Trophoblast cell (in vitro differentiated cells and primary cell): ENCODE results near the gene GLRA2. TPM values are rescaled to one million over a fixed set of nuclear protein-coding genes. Genes with fewer than 3 reads are reported as not detected.
A peak's percentile ranks its signal among the peaks of the same experiment; 100 is the strongest.

Source experiments
- DNase-seq, 2 donors: peaks; one replicate each; pipeline ENCODE4 v3.0.0-alpha.2; 2016
- H2AFZ ChIP-seq: 2 replicates; pipeline ENCODE4 v1.6.1; 2013; ENCODE audit warnings: low read length, moderate library complexity, mild to moderate bottlenecking; ENCODE audit not compliant: insufficient read depth, poor library complexity
- H2AK5ac ChIP-seq: 2 replicates; pipeline ENCODE4 v1.6.1; 2013; ENCODE audit warnings: mild to moderate bottlenecking, low read length
- H2BK120ac ChIP-seq: 2 replicates; pipeline ENCODE4 v1.6.1; 2013; ENCODE audit warnings: low read length, mild to moderate bottlenecking, moderate library complexity; ENCODE audit not compliant: insufficient read depth, poor library complexity
- H2BK12ac ChIP-seq: 2 replicates; pipeline ENCODE4 v1.6.1; 2013; ENCODE audit warnings: mild to moderate bottlenecking, low read length, moderate library complexity
- H2BK5ac ChIP-seq: 2 replicates; pipeline ENCODE4 v1.6.1; 2013; ENCODE audit warnings: low read length, low read depth, moderate library complexity, mild to moderate bottlenecking; ENCODE audit not compliant: poor library complexity
- H3K14ac ChIP-seq: 2 replicates; pipeline ENCODE4 v1.6.1; 2013; ENCODE audit warnings: mild to moderate bottlenecking, low read length
- H3K18ac ChIP-seq: 2 replicates; pipeline ENCODE4 v1.6.1; 2013; ENCODE audit warnings: mild to moderate bottlenecking, low read length
- H3K23ac ChIP-seq: 2 replicates; pipeline ENCODE4 v1.6.1; 2013; ENCODE audit warnings: low read length
- H3K27ac ChIP-seq: 2 replicates; pipeline ENCODE4 v1.5.1; 2013; ENCODE audit warnings: low read depth, mild to moderate bottlenecking, inconsistent platforms, low read length, moderate library complexity
- H3K27me3 ChIP-seq: 2 replicates; pipeline ENCODE4 v1.6.1; 2013; ENCODE audit warnings: inconsistent platforms, mild to moderate bottlenecking, low read length, moderate library complexity; ENCODE audit not compliant: insufficient read depth
- H3K36me3 ChIP-seq, 2 experiments: 1 replicate in 1 of 2; 2 replicates in 1 of 2; pipeline ENCODE4 v1.6.1; 2013; ENCODE audit warnings: low read length in 2 of 2, mild to moderate bottlenecking in 2 of 2, moderate library complexity in 1 of 2; ENCODE audit not compliant: insufficient read depth in 2 of 2, control insufficient read depth in 1 of 2
- H3K4ac ChIP-seq: 2 replicates; pipeline ENCODE4 v1.6.1; 2013; ENCODE audit warnings: low read depth, mild to moderate bottlenecking, low read length, moderate library complexity
- H3K4me1 ChIP-seq, 2 experiments: 1 replicate in 1 of 2; 2 replicates in 1 of 2; pipeline ENCODE4 v1.6.1; 2013; ENCODE audit warnings: low read length in 2 of 2, mild to moderate bottlenecking in 2 of 2, moderate library complexity in 1 of 2; ENCODE audit not compliant: insufficient read depth in 2 of 2, control insufficient read depth in 1 of 2
- H3K4me2 ChIP-seq: 2 replicates; pipeline ENCODE4 v1.6.1; 2013; ENCODE audit warnings: inconsistent platforms, mild to moderate bottlenecking, low read length, moderate library complexity
- H3K4me3 ChIP-seq: 2 replicates; pipeline ENCODE4 v1.5.1; 2013; ENCODE audit warnings: mild to moderate bottlenecking, low read depth, low read length, inconsistent platforms
- H3K79me1 ChIP-seq: one replicate; pipeline ENCODE4 v1.6.1; 2013; ENCODE audit warnings: low read length
- H3K79me2 ChIP-seq: 2 replicates; pipeline ENCODE4 v1.6.1; 2013; ENCODE audit warnings: low read length, mild to moderate bottlenecking; ENCODE audit not compliant: control insufficient read depth, insufficient read depth, poor library complexity
- H3K9ac ChIP-seq: 2 replicates; pipeline ENCODE4 v1.6.1; 2013; ENCODE audit warnings: mild to moderate bottlenecking, low read length
- H3K9me3 ChIP-seq: 2 replicates; pipeline ENCODE4 v1.6.1; 2013; ENCODE audit warnings: low read depth, mild to moderate bottlenecking, control low read depth, inconsistent platforms, low read length; ENCODE audit not compliant: insufficient read depth
- H4K12ac ChIP-seq: 2 replicates; pipeline ENCODE4 v1.6.1; 2013; ENCODE audit warnings: low read depth, mild to moderate bottlenecking, low read length, moderate library complexity
- H4K8ac ChIP-seq: 2 replicates; pipeline ENCODE4 v1.6.1; 2013; ENCODE audit warnings: low read depth, mild to moderate bottlenecking, low read length, moderate library complexity
- H4K91ac ChIP-seq: one replicate; pipeline ENCODE4 v1.6.1; 2013; ENCODE audit warnings: low read depth, mild to moderate bottlenecking, low read length, moderate library complexity
- WGBS: extraction: QIAGEN DNeasy Blood & Tissue Kit; methylation state at CpG from one replicate; pipeline ENCODE4 v1.1.7; 2013; ENCODE audit warnings: missing lambda C conversion rate; ENCODE audit not compliant: insufficient read length, insufficient coverage; ENCODE audit errors: extremely low coverage; 5-methylcytosine and 5-hydroxymethylcytosine counted together
- polyA plus RNA-seq: library from polyadenylated mRNA; stranded (reverse); fragments of 200-250 nt; gene quantifications from 2 replicates; pipeline ENCODE4 v1.2.3, GENCODE V29; 2013

GLRA2 gene
- polyA plus RNA-seq, result not detected in 2 replicates

DNA sequence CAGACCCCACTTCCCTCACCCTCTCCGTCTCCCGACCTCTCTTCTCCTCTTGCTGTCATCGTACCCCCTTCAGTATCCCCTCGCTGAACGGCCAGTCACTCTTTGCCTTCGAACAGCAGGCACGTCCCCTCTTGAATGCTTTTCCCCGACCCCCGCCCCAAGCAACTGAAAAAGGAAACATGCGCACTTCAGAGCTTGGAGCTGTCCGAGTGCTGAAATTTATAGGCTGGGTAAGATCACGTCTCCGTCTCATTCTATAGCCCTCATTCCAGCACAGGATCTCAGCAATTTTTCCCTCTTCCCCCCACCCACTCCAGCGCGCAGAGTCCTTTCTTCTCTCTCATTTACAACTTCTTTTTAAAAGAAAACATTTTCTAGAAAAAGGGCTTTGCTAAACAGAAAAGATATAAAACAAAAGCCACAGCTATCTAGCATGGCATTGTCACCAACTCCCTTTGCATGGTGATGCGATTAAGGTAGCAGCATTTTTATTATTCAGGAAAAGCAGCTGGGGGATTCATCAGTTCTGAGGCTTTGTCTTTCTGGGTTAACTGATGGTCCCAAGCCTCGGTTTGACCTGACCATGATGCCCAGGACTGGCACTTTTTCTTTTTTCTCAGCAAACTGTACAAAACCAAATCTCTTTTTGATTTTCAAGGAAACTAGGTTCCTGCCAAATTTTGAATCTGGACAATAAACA, at the start of gene GLRA2:
Gene GLRA2, plus strand, starts transcription at position 247 of the 700 bp plus-strand sequence. CDS start 522 bp downstream, outside the sequence.
- no peaks in the 10 kb centered on the region for H3K79me2 ChIP-seq
- no peak within 1 kb of the TSS for H2BK12ac ChIP-seq
- H3K4ac ChIP-seq, result no peak within 1 kb of the TSS
- H3K27me3 ChIP-seq, result no peaks in the 10 kb centered on the region
- no peaks in the 10 kb centered on the region for H3K36me3 ChIP-seq
- H3K9me3 ChIP-seq, result no peaks in the 10 kb centered on the region
- H3K9ac ChIP-seq, result no peak within 1 kb of the TSS
- WGBS, result no CpG with 5 or more reads among the region's 17 CpGs
- peak within 1 kb of the TSS; percentile 88 for H3K4me2 ChIP-seq
- H3K18ac ChIP-seq, result no peak within 1 kb of the TSS
- no peak within 1 kb of the TSS for H2BK120ac ChIP-seq
- H3K23ac ChIP-seq, result no peak within 1 kb of the TSS
- peak in 1 of 2 donors; percentile 10 for DNase-seq
- no peak within 1 kb of the TSS for H2AFZ ChIP-seq
- no peak within 1 kb of the TSS for H2AK5ac ChIP-seq
- H4K91ac ChIP-seq, result no peak within 1 kb of the TSS
- H4K12ac ChIP-seq, result no peak within 1 kb of the TSS
- H2BK5ac ChIP-seq, result no peak within 1 kb of the TSS
- no peaks in the 10 kb centered on the region for H3K79me1 ChIP-seq
- no peak within 1 kb of the TSS for H3K14ac ChIP-seq
- no peaks in the 10 kb centered on the region for H3K4me1 ChIP-seq
- no peak within 1 kb of the TSS for H3K4me3 ChIP-seq
- H3K27ac ChIP-seq, result no peak within 1 kb of the TSS
- no peak within 1 kb of the TSS for H4K8ac ChIP-seq

DNA sequence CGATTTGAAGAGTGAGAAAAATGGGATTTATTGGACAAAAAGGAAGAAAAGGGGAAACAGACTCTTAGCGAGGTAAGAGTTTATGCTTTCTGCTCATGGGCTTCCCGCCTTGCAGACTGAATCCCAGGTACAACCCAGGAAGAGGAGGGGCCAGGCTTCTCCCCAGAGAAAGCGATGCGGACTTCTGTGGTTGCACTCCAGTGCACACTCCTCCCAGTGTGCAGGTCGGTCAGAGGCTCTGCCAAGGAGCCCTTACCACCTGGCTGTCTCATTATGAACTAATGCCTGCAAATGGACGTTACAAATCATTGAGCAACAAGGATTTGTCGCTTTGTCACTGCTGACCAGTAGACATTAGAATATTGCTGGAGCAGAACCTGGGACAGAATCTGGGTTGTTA, 39.9 kb upstream of the GLRA2 start:
- H3K27me3 ChIP-seq, result no peaks in the 10 kb centered on the region
- no peak overlapping the region for H3K27ac ChIP-seq
- WGBS, result no CpG with 5 or more reads among the region's 8 CpGs
- H3K79me1 ChIP-seq, result no peaks in the 10 kb centered on the region
- H2AK5ac ChIP-seq, result no peak overlapping the region
- H3K4me2 ChIP-seq, result no peak overlapping the region
- H4K8ac ChIP-seq, result no peak overlapping the region
- no peak overlapping the region for H3K18ac ChIP-seq
- H2BK12ac ChIP-seq, result no peak overlapping the region
- H3K4ac ChIP-seq, result no peak overlapping the region
- no peak overlapping the region for H2AFZ ChIP-seq
- no peak overlapping the region for H3K9ac ChIP-seq
- H2BK120ac ChIP-seq, result no peak overlapping the region
- H3K14ac ChIP-seq, result no peak overlapping the region
- H3K36me3 ChIP-seq, result no peaks in the 10 kb centered on the region
- H3K79me2 ChIP-seq, result no peaks in the 10 kb centered on the region
- no peak overlapping the region for H3K23ac ChIP-seq
- H4K91ac ChIP-seq, result no peak overlapping the region
- no peaks in the 10 kb centered on the region for H3K9me3 ChIP-seq
- no peaks in the 10 kb centered on the region for H3K4me1 ChIP-seq
- no peak overlapping the region for H4K12ac ChIP-seq
- no peak overlapping the region for H2BK5ac ChIP-seq
- H3K4me3 ChIP-seq, result no peak overlapping the region
- no peak for DNase-seq

DNA sequence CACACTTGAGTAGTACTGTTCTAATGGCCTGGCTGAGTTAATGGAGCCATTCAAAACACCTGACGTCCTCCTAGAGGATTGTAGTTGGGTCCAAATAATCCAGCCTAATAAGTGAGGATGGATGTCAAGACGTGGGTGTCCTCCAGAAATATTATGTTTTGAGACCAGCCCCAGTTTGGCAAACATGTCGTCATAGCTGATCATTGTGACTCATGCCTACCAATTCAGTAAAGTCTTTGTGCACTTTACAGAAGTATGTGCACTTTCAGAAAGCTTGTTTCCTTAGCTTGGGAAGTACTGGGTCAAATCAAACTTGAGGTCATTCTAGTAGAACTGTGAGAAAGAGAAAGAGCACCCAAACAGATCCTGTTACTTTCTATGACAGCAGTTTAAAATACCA, 37.6 kb upstream of the GLRA2 start:
- H4K8ac ChIP-seq, result no peak overlapping the region
- no peaks in the 10 kb centered on the region for H3K79me1 ChIP-seq
- no peak overlapping the region for H4K12ac ChIP-seq
- DNase-seq, result no peak
- no peak overlapping the region for H3K9ac ChIP-seq
- no peak overlapping the region for H2AFZ ChIP-seq
- no peak overlapping the region for H3K4me2 ChIP-seq
- H3K23ac ChIP-seq, result no peak overlapping the region
- no peaks in the 10 kb centered on the region for H3K4me1 ChIP-seq
- no peak overlapping the region for H2AK5ac ChIP-seq
- no peaks in the 10 kb centered on the region for H3K36me3 ChIP-seq
- no peaks in the 10 kb centered on the region for H3K27me3 ChIP-seq
- no peak overlapping the region for H3K18ac ChIP-seq
- no peak overlapping the region for H2BK120ac ChIP-seq
- no peak overlapping the region for H3K4ac ChIP-seq
- H3K79me2 ChIP-seq, result no peaks in the 10 kb centered on the region
- no peaks in the 10 kb centered on the region for H3K9me3 ChIP-seq
- H2BK12ac ChIP-seq, result no peak overlapping the region
- WGBS, result no CpG with 5 or more reads among the region's 3 CpGs
- no peak overlapping the region for H3K4me3 ChIP-seq
- H2BK5ac ChIP-seq, result no peak overlapping the region
- no peak overlapping the region for H3K14ac ChIP-seq
- no peak overlapping the region for H3K27ac ChIP-seq
- no peak overlapping the region for H4K91ac ChIP-seq

DNA sequence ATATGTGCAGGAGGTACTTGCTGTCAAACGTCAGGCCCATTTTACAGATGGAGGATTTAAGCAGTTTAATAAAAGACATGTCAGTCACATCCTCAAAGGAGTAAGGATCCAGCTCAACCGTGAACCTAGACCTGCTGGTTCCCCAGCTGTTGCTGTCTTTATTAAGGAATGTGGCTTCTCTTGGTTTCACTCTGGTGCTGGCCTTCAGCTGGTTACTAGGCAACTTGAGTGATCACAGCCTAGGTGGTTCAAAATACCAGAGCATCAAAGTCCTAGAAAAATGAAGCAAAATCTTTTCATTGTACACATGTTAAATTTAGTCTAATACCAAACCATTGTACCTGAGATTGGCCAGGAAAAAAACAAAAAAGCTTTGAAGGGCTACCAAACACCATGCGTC, 32.7 kb upstream of the GLRA2 start:
- H3K23ac ChIP-seq, result no peak overlapping the region
- no peak overlapping the region for H2BK5ac ChIP-seq
- DNase-seq, result no peak
- no peaks in the 10 kb centered on the region for H3K4me1 ChIP-seq
- H3K36me3 ChIP-seq, result no peaks in the 10 kb centered on the region
- H3K79me1 ChIP-seq, result no peaks in the 10 kb centered on the region
- H4K91ac ChIP-seq, result no peak overlapping the region
- no peak overlapping the region for H3K18ac ChIP-seq
- H3K79me2 ChIP-seq, result no peaks in the 10 kb centered on the region
- no CpG with 5 or more reads among the region's 3 CpGs for WGBS
- H2BK12ac ChIP-seq, result no peak overlapping the region
- no peak overlapping the region for H4K8ac ChIP-seq
- no peak overlapping the region for H3K27ac ChIP-seq
- H3K9ac ChIP-seq, result no peak overlapping the region
- H2AK5ac ChIP-seq, result no peak overlapping the region
- no peaks in the 10 kb centered on the region for H3K27me3 ChIP-seq
- H3K4me2 ChIP-seq, result no peak overlapping the region
- no peak overlapping the region for H4K12ac ChIP-seq
- no peaks in the 10 kb centered on the region for H3K9me3 ChIP-seq
- no peak overlapping the region for H3K4me3 ChIP-seq
- no peak overlapping the region for H3K4ac ChIP-seq
- no peak overlapping the region for H2BK120ac ChIP-seq
- H3K14ac ChIP-seq, result no peak overlapping the region
- no peak overlapping the region for H2AFZ ChIP-seq
